Measurements from ENCODE around the gene PLXNA4.

- TF ChIP-seq CTCF (IDR thresholded peaks at IDR 0.05; ENCODE audit: insufficient read depth, low read depth, low read length) (no peak), EZH2 (IDR thresholded peaks at IDR 0.05; ENCODE audit: insufficient read depth, low read length) (no peak)
These were observed 30.5 kb downstream of the PLXNA4 start for GRCh38 chr7:132545756-132546155.

Measured in astrocyte (in vitro differentiated cells and primary cell).